ENCODE measurements around the gene LRP1B. TPM values are rescaled to one million over a fixed set of nuclear protein-coding genes. Genes with fewer than 3 reads are reported as not detected.

LRP1B gene
- total RNA-seq, 1 donor from 2014 or later: 0.38 TPM

DNA sequence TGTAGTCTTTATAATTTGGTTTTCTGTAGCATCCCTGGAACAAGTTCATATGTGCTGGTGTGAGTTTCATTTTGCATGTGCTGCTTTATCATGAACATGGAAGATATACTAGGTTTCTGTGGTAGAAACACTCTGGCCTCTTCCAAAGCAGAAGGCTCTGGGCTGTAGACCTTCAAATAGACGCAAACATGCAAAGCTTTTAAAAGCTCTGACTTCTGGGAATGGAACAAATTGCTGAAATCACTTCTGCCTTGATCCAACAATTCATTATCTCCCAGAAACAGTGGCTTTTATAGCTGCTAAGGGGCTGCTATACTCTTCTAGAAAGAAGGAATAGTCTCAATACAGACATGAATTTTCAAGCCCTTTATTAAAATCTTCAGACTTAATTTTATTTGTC is 382.2 kb downstream of the LRP1B start:
- DNase-seq (ENCODE audit: low read depth): no peak
- Histone ChIP-seq H3K27me3 (ENCODE audit: control insufficient read depth, insufficient read depth, low read length) (no peaks in the 10 kb centered on the region), H3K4me3 (ENCODE audit: low read depth, low read length) (no peak overlapping the region), H3K36me3 (ENCODE audit: control insufficient read depth, insufficient read depth, low read length) (no peaks in the 10 kb centered on the region)
- TF ChIP-seq, protein P1, sequence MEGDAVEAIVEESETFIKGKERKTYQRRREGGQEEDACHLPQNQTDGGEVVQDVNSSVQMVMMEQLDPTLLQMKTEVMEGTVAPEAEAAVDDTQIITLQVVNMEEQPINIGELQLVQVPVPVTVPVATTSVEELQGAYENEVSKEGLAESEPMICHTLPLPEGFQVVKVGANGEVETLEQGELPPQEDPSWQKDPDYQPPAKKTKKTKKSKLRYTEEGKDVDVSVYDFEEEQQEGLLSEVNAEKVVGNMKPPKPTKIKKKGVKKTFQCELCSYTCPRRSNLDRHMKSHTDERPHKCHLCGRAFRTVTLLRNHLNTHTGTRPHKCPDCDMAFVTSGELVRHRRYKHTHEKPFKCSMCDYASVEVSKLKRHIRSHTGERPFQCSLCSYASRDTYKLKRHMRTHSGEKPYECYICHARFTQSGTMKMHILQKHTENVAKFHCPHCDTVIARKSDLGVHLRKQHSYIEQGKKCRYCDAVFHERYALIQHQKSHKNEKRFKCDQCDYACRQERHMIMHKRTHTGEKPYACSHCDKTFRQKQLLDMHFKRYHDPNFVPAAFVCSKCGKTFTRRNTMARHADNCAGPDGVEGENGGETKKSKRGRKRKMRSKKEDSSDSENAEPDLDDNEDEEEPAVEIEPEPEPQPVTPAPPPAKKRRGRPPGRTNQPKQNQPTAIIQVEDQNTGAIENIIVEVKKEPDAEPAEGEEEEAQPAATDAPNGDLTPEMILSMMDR (IDR thresholded peaks at IDR 0.05; ENCODE audit: insufficient read depth, low read length, poor library complexity, severe bottlenecking): no peak

- H3K36me3 ChIP-seq (ENCODE audit: control insufficient read depth, insufficient read depth, low read length): no peaks in the 10 kb centered on the region
- TF ChIP-seq, protein P1 (IDR thresholded peaks at IDR 0.05; ENCODE audit: insufficient read depth, low read length, poor library complexity, severe bottlenecking): no peak
- no peak overlapping the region for H3K4me3 ChIP-seq (ENCODE audit: low read depth, low read length)
- no peak for DNase-seq (ENCODE audit: low read depth)
- no peaks in the 10 kb centered on the region for H3K27me3 ChIP-seq (ENCODE audit: control insufficient read depth, insufficient read depth, low read length)
Measured at GRCh38 chr2:141741652-141742051, 389.2 kb downstream of the LRP1B start.

- no peak for DNase-seq (ENCODE audit: low read depth)
- no peaks in the 10 kb centered on the region for H3K36me3 ChIP-seq (ENCODE audit: control insufficient read depth, insufficient read depth, low read length)
- no peaks in the 10 kb centered on the region for H3K27me3 ChIP-seq (ENCODE audit: control insufficient read depth, insufficient read depth, low read length)
- TF ChIP-seq, protein P1 (IDR thresholded peaks at IDR 0.05; ENCODE audit: insufficient read depth, low read length, poor library complexity, severe bottlenecking): no peak
- H3K4me3 ChIP-seq (ENCODE audit: low read depth, low read length): no peak overlapping the region
Measured at GRCh38 chr2:141737492-141738255, 393.1 kb downstream of the LRP1B start.

- TF ChIP-seq, protein P1 (IDR thresholded peaks at IDR 0.05; ENCODE audit: insufficient read depth, low read length, poor library complexity, severe bottlenecking): no peak
- no peaks in the 10 kb centered on the region for H3K36me3 ChIP-seq (ENCODE audit: control insufficient read depth, insufficient read depth, low read length)
- H3K27me3 ChIP-seq (ENCODE audit: control insufficient read depth, insufficient read depth, low read length): no peaks in the 10 kb centered on the region
- no peak overlapping the region for H3K4me3 ChIP-seq (ENCODE audit: low read depth, low read length)
- DNase-seq (ENCODE audit: low read depth): no peak
Measured at GRCh38 chr2:141736466-141736865, 394.4 kb downstream of the LRP1B start.

DNA sequence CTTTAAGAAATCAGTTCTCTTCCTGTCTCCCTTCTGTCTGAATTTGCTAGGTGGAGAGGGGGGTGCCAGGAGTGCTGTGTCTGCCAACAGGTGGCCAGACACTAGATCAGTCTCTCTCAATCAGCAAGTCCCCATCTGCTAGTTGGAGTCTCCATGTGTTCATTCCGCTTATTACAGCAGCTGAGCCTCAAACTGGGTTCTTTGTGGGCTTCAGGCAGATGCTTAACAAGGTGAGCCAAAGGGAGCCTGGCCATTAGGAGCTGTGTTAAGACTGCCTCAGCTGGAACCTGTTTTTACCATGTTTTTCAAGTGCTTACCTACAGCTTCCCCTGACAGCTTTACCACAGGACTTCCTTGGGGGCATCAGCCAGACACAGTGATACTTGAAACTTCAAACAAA is 401.9 kb downstream of the LRP1B start:
- Histone ChIP-seq H3K4me3 (ENCODE audit: low read depth, low read length) (no peak overlapping the region), H3K36me3 (ENCODE audit: control insufficient read depth, insufficient read depth, low read length) (no peaks in the 10 kb centered on the region), H3K27me3 (ENCODE audit: control insufficient read depth, insufficient read depth, low read length) (no peaks in the 10 kb centered on the region)
- DNase-seq (ENCODE audit: low read depth): no peak
- TF ChIP-seq, protein P1 (IDR thresholded peaks at IDR 0.05; ENCODE audit: insufficient read depth, low read length, poor library complexity, severe bottlenecking): no peak

DNA sequence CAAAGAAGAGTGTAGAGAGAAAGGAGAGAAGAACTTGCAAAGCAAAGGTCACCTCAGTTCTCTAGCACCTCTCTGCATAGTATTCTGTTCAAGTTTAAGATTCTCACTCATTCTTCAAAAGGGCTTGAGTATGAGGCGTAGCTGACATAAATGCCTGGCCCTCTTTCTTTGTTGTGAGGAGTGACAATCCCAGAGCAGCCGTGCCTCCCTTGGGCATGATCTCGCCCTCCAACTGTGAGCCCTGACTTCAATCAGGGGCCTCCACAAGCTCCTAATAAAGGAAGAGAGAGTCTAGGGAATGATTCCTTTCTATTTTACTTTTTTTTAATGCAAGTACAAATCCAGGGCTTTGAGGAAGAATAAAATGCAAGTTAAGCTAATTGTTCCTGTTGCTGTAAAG is 402.7 kb downstream of the LRP1B start:
- Histone ChIP-seq H3K36me3 (ENCODE audit: control insufficient read depth, insufficient read depth, low read length) (no peaks in the 10 kb centered on the region), H3K27me3 (ENCODE audit: control insufficient read depth, insufficient read depth, low read length) (no peaks in the 10 kb centered on the region), H3K4me3 (ENCODE audit: low read depth, low read length) (no peak overlapping the region)
- TF ChIP-seq, protein P1 (IDR thresholded peaks at IDR 0.05; ENCODE audit: insufficient read depth, low read length, poor library complexity, severe bottlenecking): no peak
- DNase-seq (ENCODE audit: low read depth): no peak

All from kidney epithelial cell (primary cell).